Mucosa of descending colon (tissue), 3 donors: ENCODE measurements around the gene CMTR1. TPM values are rescaled to one million over a fixed set of nuclear protein-coding genes. Genes with fewer than 3 reads are reported as not detected.

ENCODE experiments used
- ATAC-seq: fragments of 200-7000 bp; cut with Tn5 transposase; one replicate; pipeline ENCODE4 v1.9.1; 2020; ENCODE audit warnings: mild to moderate bottlenecking, moderate library complexity
- DNase-seq, 3 donors: peaks; one replicate each; pipeline ENCODE4 v3.0.0-alpha.2; 2020
- H3K36me3 ChIP-seq: fragments of 200-600 bp; one replicate; pipeline ENCODE4 v1.8.0; 2021; ENCODE audit warnings: low read depth, mild to moderate bottlenecking
- H3K4me1 ChIP-seq: fragments of 200-600 bp; one replicate; pipeline ENCODE4 v1.8.0; 2021; ENCODE audit warnings: low read depth, mild to moderate bottlenecking
- H3K4me3 ChIP-seq: fragments of 200-600 bp; one replicate; pipeline ENCODE4 v1.8.0; 2021; ENCODE audit warnings: mild to moderate bottlenecking
- H3K9me3 ChIP-seq: fragments of 200-600 bp; one replicate; pipeline ENCODE4 v1.8.0; 2021; ENCODE audit warnings: mild to moderate bottlenecking
- CTCF ChIP-seq: fragments of 200-600 bp; IDR thresholded peaks from one replicate; pipeline ENCODE4 v1.8.0; 2022; ENCODE audit warnings: antibody characterized with exemption, mild to moderate bottlenecking
- intact Hi-C, 2 donors: fragments of 100-400 bp; cut with DNase I in 1 of 2; cut with micrococcal nuclease in 1 of 2; formaldehyde crosslinking; loops; one replicate each; pipeline versions ENCODE4 v1.11.0 to v1.11.1; 2022; cut with DNase I, micrococcal nuclease
- total RNA-seq, 3 donors: library from RNA; stranded (reverse); fragmentation: NEBNext Ultra II Directional in 2 of 3; extraction: Animal tissue kit (Norgen Biotek cat#: 25700) in 2 of 3; gene quantifications; one replicate each; pipeline versions ENCODE4 v1.2.1 to v1.2.4, GENCODE V29; 2021 to 2023
- donor health status: DM: no; HTN: no; CAD: no; lungs with moderate emphysema.
- donor health status: DM: no; HTN: no; CAD: no.
- donor health status: DM: no; HTN: yes; CAD: no.

CMTR1 gene
- total RNA-seq, 3 donors from 2014 or later, result 26.1 to 49.8 (median 27.5) TPM

GRCh38 chr6:37518116-37518515 lies 85.1 kb downstream of the CMTR1 start:
- DNase-seq, result no peak
- no peak for TF ChIP-seq CTCF
- intact Hi-C loops, result no loop called here
- Histone ChIP-seq H3K4me3 (no peak overlapping the region), H3K9me3 (no peaks in the 10 kb centered on the region), H3K36me3 (no peaks in the 10 kb centered on the region), H3K4me1 (peaks cover 2% of the 10 kb centered on the region)
- no peak for ATAC-seq

GRCh38 chr6:37519461-37519860 lies 86.4 kb downstream of the CMTR1 start:
- no peak for TF ChIP-seq CTCF
- Histone ChIP-seq H3K9me3 (no peaks in the 10 kb centered on the region), H3K36me3 (no peaks in the 10 kb centered on the region), H3K4me3 (no peak overlapping the region), H3K4me1 (peaks cover 2% of the 10 kb centered on the region)
- intact Hi-C loops, result no loop called here
- ATAC-seq, result no peak
- DNase-seq, result no peak

- intact Hi-C loops, result no loop called here
- H3K4me3 ChIP-seq, result no peak overlapping the region
- no peaks in the 10 kb centered on the region for H3K36me3 ChIP-seq
- TF ChIP-seq CTCF, result no peak
- DNase-seq (no peak), ATAC-seq (no peak)
- H3K4me1 ChIP-seq, result peaks cover 2% of the 10 kb centered on the region
- no peaks in the 10 kb centered on the region for H3K9me3 ChIP-seq
Measured at GRCh38 chr6:37520926-37521325, 87.9 kb downstream of the CMTR1 start.

- no peaks in the 10 kb centered on the region for H3K36me3 ChIP-seq
- H3K4me1 ChIP-seq, result no peaks in the 10 kb centered on the region
- no peak for DNase-seq
- ATAC-seq, result no peak
- no peak for TF ChIP-seq CTCF
- no peaks in the 10 kb centered on the region for H3K9me3 ChIP-seq
- intact Hi-C loops, result no loop called here
- no peak overlapping the region for H3K4me3 ChIP-seq
Measured at GRCh38 chr6:37521674-37522073, 88.7 kb downstream of the CMTR1 start.

- TF ChIP-seq CTCF, result no peak
- ATAC-seq, result no peak
Measured at GRCh38 chr6:37522836-37523235, 89.8 kb downstream of the CMTR1 start.

GRCh38 chr6:37523412-37523811 lies 90.4 kb downstream of the CMTR1 start:
- H3K9me3 ChIP-seq, result no peaks in the 10 kb centered on the region
- no peak overlapping the region for H3K4me3 ChIP-seq
- intact Hi-C loops, result no loop called here
- DNase-seq (no peak), ATAC-seq (no peak)
- TF ChIP-seq CTCF, result no peak
- no peaks in the 10 kb centered on the region for H3K36me3 ChIP-seq
- H3K4me1 ChIP-seq, result no peaks in the 10 kb centered on the region

More at GRCh38 chr6:37522836-37523235, 89.8 kb downstream of the CMTR1 start:
- DNase-seq, result no peak
- intact Hi-C loops, result no loop called here
- H3K4me1 ChIP-seq, result no peaks in the 10 kb centered on the region
- H3K4me3 ChIP-seq, result no peak overlapping the region
- no peaks in the 10 kb centered on the region for H3K9me3 ChIP-seq
- no peaks in the 10 kb centered on the region for H3K36me3 ChIP-seq
